Sigmoid colon (tissue), 4 donors: ENCODE measurements around the gene C1orf35.

ENCODE experiments used
- EP300 ChIP-seq, 4 donors: sonication (generic); formaldehyde crosslinking; IDR thresholded peaks; one replicate each; pipeline ENCODE4 v1.6.1; 2017; ENCODE audit warnings: antibody characterized with exemption in 4 of 4
- POLR2A ChIP-seq, 2 donors: fragments of 450-650 bp; IDR thresholded peaks; one replicate each; pipeline ENCODE4 v1.6.1; 2016; ENCODE audit warnings: antibody characterized with exemption in 2 of 2, mild to moderate bottlenecking in 2 of 2, moderate library complexity in 2 of 2

DNA sequence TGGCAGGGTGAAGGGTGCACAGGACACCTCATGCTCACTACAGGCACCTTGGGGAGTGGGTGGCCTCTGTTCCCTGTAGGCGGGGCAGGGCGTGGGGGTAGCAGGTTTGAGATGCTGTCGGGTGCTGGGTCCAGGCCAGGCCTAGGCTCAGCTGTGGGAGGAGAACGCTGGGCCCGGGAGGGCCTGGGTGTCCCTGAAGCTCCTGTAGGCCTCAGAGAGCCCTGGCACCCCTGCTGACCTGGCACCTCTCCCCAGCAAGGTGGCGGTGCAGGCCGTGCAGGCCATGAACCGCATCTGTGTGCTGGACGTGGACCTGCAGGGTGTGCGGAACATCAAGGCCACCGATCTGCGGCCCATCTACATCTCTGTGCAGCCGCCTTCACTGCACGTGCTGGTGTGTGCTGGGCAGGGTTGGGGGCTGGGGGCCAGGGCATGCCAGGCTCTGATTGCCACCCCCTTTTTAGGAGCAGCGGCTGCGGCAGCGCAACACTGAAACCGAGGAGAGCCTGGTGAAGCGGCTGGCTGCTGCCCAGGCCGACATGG, 44.1 kb upstream of the C1orf35 start:
- TF ChIP-seq POLR2A (IDR thresholded peaks at IDR 0.05) = no peak
- no peak for TF ChIP-seq EP300 (IDR thresholded peaks at IDR 0.05)
